Kidney epithelial cell (primary cell): ENCODE measurements around the gene APLP2. TPM values are rescaled to one million over a fixed set of nuclear protein-coding genes. Genes with fewer than 3 reads are reported as not detected.

Source experiments
- DNase-seq: peaks from one replicate; pipeline ENCODE4 v3.0.0-alpha.2; 2010; ENCODE audit warnings: low read depth
- H3K27me3 ChIP-seq: 2 replicates; pipeline ENCODE4 v1.6.0; 2011; ENCODE audit warnings: low read length; ENCODE audit not compliant: control insufficient read depth, insufficient read depth
- H3K36me3 ChIP-seq: 2 replicates; pipeline ENCODE4 v1.5.1; 2011; ENCODE audit warnings: low read length; ENCODE audit not compliant: control insufficient read depth, insufficient read depth
- H3K4me3 ChIP-seq: 2 replicates; pipeline ENCODE4 v1.5.1; 2011; ENCODE audit warnings: low read depth, mild to moderate bottlenecking, control low read depth, low read length
- CTCF ChIP-seq: IDR thresholded peaks from 2 replicates; pipeline ENCODE4 v1.5.1; 2011; ENCODE audit warnings: mild to moderate bottlenecking, moderate library complexity, low read length, control low read depth, inconsistent platforms; ENCODE audit not compliant: insufficient read depth, poor library complexity, severe bottlenecking
- total RNA-seq: library from RNA; depleted of rRNA; stranded (reverse); fragments of >200 nt; gene quantifications from 2 replicates; pipeline ENCODE4 v1.2.3, GENCODE V29; 2015

APLP2 gene
- total RNA-seq, 1 donor from 2014 or later = 586 TPM

DNA sequence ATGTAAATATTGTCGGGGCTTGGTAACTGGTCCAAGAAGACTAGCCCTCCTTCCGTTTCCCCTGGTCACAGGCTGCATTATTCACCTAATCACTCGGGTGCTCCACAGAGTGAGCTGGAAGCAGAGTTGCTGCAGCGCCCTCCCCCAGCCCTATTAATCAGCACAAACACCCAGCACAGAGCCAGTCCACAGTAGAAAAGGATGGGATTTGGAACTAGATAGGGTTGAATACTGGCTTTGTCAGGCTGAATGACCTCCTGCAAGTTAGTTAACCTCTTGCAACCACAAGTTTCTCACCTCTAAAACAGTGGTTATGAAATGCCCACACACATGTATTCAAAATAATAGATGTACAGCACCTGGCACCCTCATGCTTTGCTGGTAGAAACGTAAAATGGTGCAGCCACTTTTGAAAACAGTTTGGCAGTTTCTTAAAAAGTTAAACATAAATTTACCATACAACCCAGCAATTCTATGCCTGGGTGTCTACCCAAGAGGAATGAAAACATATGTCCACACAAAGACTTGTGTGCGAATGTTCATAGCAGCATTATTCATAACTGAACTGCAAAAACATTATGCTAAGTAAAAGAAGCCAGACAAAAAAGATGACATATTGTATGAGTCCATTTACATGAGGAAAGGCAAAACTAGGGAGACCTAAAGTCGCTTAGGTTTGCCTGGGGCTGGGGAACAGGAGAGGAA lies 31.7 kb upstream of the APLP2 start:
- TF ChIP-seq CTCF = no peak
- no peak for DNase-seq
- Histone ChIP-seq H3K36me3 (no peaks in the 10 kb centered on the region), H3K4me3 (no peak overlapping the region), H3K27me3 (no peaks in the 10 kb centered on the region)

- no peaks in the 10 kb centered on the region for H3K36me3 ChIP-seq
- no peak overlapping the region for H3K4me3 ChIP-seq
- no peak for TF ChIP-seq CTCF
- DNase-seq = no peak
- no peaks in the 10 kb centered on the region for H3K27me3 ChIP-seq
Observed at GRCh38 chr11:130040281-130040940, 29.3 kb upstream of the APLP2 start.

GRCh38 chr11:130042093-130042591 lies 27.6 kb upstream of the APLP2 start:
- peak; percentile 94 for DNase-seq
- Histone ChIP-seq H3K27me3 (no peaks in the 10 kb centered on the region), H3K4me3 (no peak overlapping the region), H3K36me3 (no peaks in the 10 kb centered on the region)
- TF ChIP-seq CTCF = no peak

- Histone ChIP-seq H3K27me3 (no peaks in the 10 kb centered on the region), H3K36me3 (no peaks in the 10 kb centered on the region), H3K4me3 (no peak overlapping the region)
- TF ChIP-seq CTCF = no peak
- no peak for DNase-seq
Observed at GRCh38 chr11:130043575-130043974, 26.1 kb upstream of the APLP2 start.

GRCh38 chr11:130047141-130047540 lies 22.6 kb upstream of the APLP2 start:
- H3K36me3 ChIP-seq = no peaks in the 10 kb centered on the region
- H3K4me3 ChIP-seq = no peak overlapping the region
- H3K27me3 ChIP-seq = no peaks in the 10 kb centered on the region
- TF ChIP-seq CTCF = no peak
- no peak for DNase-seq
